GM23248 (cell line): ENCODE data around the gene EPB41L4B. TPM values are rescaled to one million over a fixed set of nuclear protein-coding genes. Genes with fewer than 3 reads are reported as not detected.

Source experiments
- DNase-seq: peaks from one replicate; pipeline ENCODE4 v3.0.0-alpha.2; 2015
- H2AFZ ChIP-seq: fragments of 200-600 bp; sonication (generic); 2 replicates; pipeline ENCODE4 v1.6.1; 2016; ENCODE audit warnings: antibody characterized with exemption
- H3F3A ChIP-seq: fragments of 200-600 bp; sonication (generic); 2 replicates; pipeline ENCODE4 v1.6.1; 2016; ENCODE audit warnings: mild to moderate bottlenecking, antibody characterized with exemption, mixed run types; ENCODE audit not compliant: insufficient read depth
- H3K27ac ChIP-seq: fragments of 200-600 bp; sonication (generic); 2 replicates; pipeline ENCODE4 v1.5.1; 2016; ENCODE audit warnings: mild to moderate bottlenecking
- H3K27me3 ChIP-seq: fragments of 200-600 bp; sonication (generic); replicated peaks from 2 replicates; pipeline ENCODE4 v1.6.1; 2016; ENCODE audit warnings: mild to moderate bottlenecking; ENCODE audit not compliant: insufficient read depth
- H3K36me3 ChIP-seq: fragments of 200-600 bp; sonication (generic); 2 replicates; pipeline ENCODE4 v1.6.1; 2016; ENCODE audit warnings: low read depth, mild to moderate bottlenecking
- H3K4me1 ChIP-seq: fragments of 200-600 bp; sonication (generic); 2 replicates; pipeline ENCODE4 v1.6.1; 2016; ENCODE audit warnings: mild to moderate bottlenecking; ENCODE audit not compliant: insufficient read depth
- H3K4me2 ChIP-seq: fragments of 200-600 bp; sonication (generic); one replicate; pipeline ENCODE4 v1.6.1; 2016; ENCODE audit warnings: mild to moderate bottlenecking; ENCODE audit not compliant: unreplicated experiment
- H3K4me3 ChIP-seq: fragments of 200-600 bp; sonication (generic); 2 replicates; pipeline ENCODE4 v1.5.1; 2016; ENCODE audit warnings: mild to moderate bottlenecking
- H3K79me2 ChIP-seq: fragments of 200-600 bp; sonication (generic); 2 replicates; pipeline ENCODE4 v1.6.1; 2016; ENCODE audit warnings: mild to moderate bottlenecking; ENCODE audit not compliant: insufficient read depth
- H3K9ac ChIP-seq: fragments of 200-600 bp; sonication (generic); 2 replicates; pipeline ENCODE4 v1.6.1; 2016; ENCODE audit warnings: mild to moderate bottlenecking
- H3K9me2 ChIP-seq: fragments of 200-600 bp; sonication (generic); 2 replicates; pipeline ENCODE4 v1.6.1; 2016; ENCODE audit warnings: mixed run types, mild to moderate bottlenecking, moderate library complexity; ENCODE audit not compliant: insufficient read depth
- H3K9me3 ChIP-seq: fragments of 200-600 bp; sonication (generic); one replicate; pipeline ENCODE4 v1.6.1; 2017; ENCODE audit warnings: low read depth
- H4K20me1 ChIP-seq: fragments of 200-600 bp; sonication (generic); 2 replicates; pipeline ENCODE4 v1.6.0; 2016; ENCODE audit not compliant: insufficient read depth
- EZH2 ChIP-seq: fragments of 200-600 bp; sonication (generic); IDR thresholded peaks from 2 replicates; pipeline ENCODE4 v1.6.1; 2018; ENCODE audit warnings: antibody characterized with exemption, mild to moderate bottlenecking; ENCODE audit not compliant: insufficient read depth, poor library complexity, severe bottlenecking
- EZH2phosphoT487 ChIP-seq: fragments of 200-600 bp; sonication (generic); IDR thresholded peaks from 2 replicates; pipeline ENCODE4 v1.6.1; 2018; ENCODE audit warnings: antibody characterized with exemption, moderate library complexity, mild to moderate bottlenecking, low read depth; ENCODE audit not compliant: insufficient read depth
- WGBS, 2 experiments: methylation state at CpG; one replicate each; pipeline ENCODE4 v1.1.6; 2015 to 2017; ENCODE audit warnings: low lambda C conversion rate in 2 of 2, low coverage in 1 of 2; ENCODE audit errors: missing lambda C conversion rate in 2 of 2; 5-methylcytosine and 5-hydroxymethylcytosine counted together
- in situ Hi-C: fragments of 300-500 bp; cut with MboI; formaldehyde crosslinking; loops from 2 replicates; pipeline ENCODE4 v1.15.0; 2020
- polyA plus RNA-seq: library from polyadenylated mRNA; unstranded; fragments of >200 nt; fragmentation: Nextera tagmentation; extraction: Ambion mirVana; gene quantifications from 2 replicates; pipeline ENCODE4 v1.2.1, GENCODE V29; 2016
- total RNA-seq: library from RNA; depleted of rRNA; stranded (reverse); fragments of >200 nt; shearing (Covaris generic); gene quantifications from 2 replicates; pipeline ENCODE4 v1.2.3, GENCODE V29; 2014

EPB41L4B gene
- total and polyA plus RNA-seq, 2 experiments from 2014 or later, result 0.33 to 0.76 TPM

GRCh38 chr9:109329638-109330258, 8.9 kb upstream of the EPB41L4B start:
- 0 out of 2 replicates have a peak overlapping the region, but pooled peaks have one; percentile 12 for H3K9ac ChIP-seq
- H3K9me2 ChIP-seq, result no peaks in the 10 kb centered on the region
- no peaks in the 10 kb centered on the region for H3F3A ChIP-seq
- H3K4me1 ChIP-seq, result peaks cover 19% of the 10 kb centered on the region
- no peaks in the 10 kb centered on the region for H3K36me3 ChIP-seq
- H2AFZ ChIP-seq, result peak overlapping the region; percentile 68
- H3K27me3 ChIP-seq, result no peaks in the 10 kb centered on the region
- H4K20me1 ChIP-seq, result no peaks in the 10 kb centered on the region
- WGBS, 2 experiments, result 66 to 72% methylated on average over 11 of the region's 11 CpGs
- no peak for TF ChIP-seq EZH2
- no peak for TF ChIP-seq EZH2phosphoT487
- H3K27ac ChIP-seq, result no peak overlapping the region
- H3K4me2 ChIP-seq, result peak overlapping the region; percentile 44
- in situ Hi-C loops, result no loop called here
- peak overlapping the region; percentile 20; the same call in 1 of the 2 replicates for H3K4me3 ChIP-seq
- no peaks in the 10 kb centered on the region for H3K9me3 ChIP-seq
- H3K79me2 ChIP-seq, result no peaks in the 10 kb centered on the region
- no peak for DNase-seq

- peaks cover 19% of the 10 kb centered on the region for H3K4me1 ChIP-seq
- no peaks in the 10 kb centered on the region for H3K79me2 ChIP-seq
- peak; percentile 88 for DNase-seq
- no peaks in the 10 kb centered on the region for H4K20me1 ChIP-seq
- no peak for TF ChIP-seq EZH2phosphoT487
- TF ChIP-seq EZH2, result no peak
- no peaks in the 10 kb centered on the region for H3K9me2 ChIP-seq
- H2AFZ ChIP-seq, result peak overlapping the region; percentile 68
- no peaks in the 10 kb centered on the region for H3K9me3 ChIP-seq
- WGBS, 2 experiments, result 23% methylated on average over 12 of the region's 12 CpGs
- no peak overlapping the region for H3K27ac ChIP-seq
- H3K4me2 ChIP-seq, result peak overlapping the region; percentile 44
- H3K9ac ChIP-seq, result 0 out of 2 replicates have a peak overlapping the region, but pooled peaks have one; percentile 12
- H3F3A ChIP-seq, result no peaks in the 10 kb centered on the region
- peak overlapping the region; percentile 20; the same call in 1 of the 2 replicates for H3K4me3 ChIP-seq
- no peaks in the 10 kb centered on the region for H3K27me3 ChIP-seq
- in situ Hi-C loops, result no loop called here
- H3K36me3 ChIP-seq, result no peaks in the 10 kb centered on the region
These were observed 8.2 kb upstream of the EPB41L4B start for GRCh38 chr9:109328978-109329637.

- Histone ChIP-seq H3F3A (no peaks in the 10 kb centered on the region), H3K4me2 (no peak overlapping the region), H2AFZ (no peak overlapping the region), H3K9me2 (no peaks in the 10 kb centered on the region), H4K20me1 (no peaks in the 10 kb centered on the region), H3K36me3 (no peaks in the 10 kb centered on the region), H3K4me1 (peaks cover 9% of the 10 kb centered on the region), H3K4me3 (no peak overlapping the region), H3K27me3 (peaks cover 17% of the 10 kb centered on the region; the same call in 1 of the 2 replicates), H3K27ac (no peak overlapping the region), H3K9ac (no peak overlapping the region), H3K79me2 (no peaks in the 10 kb centered on the region), H3K9me3 (no peaks in the 10 kb centered on the region)
- in situ Hi-C loops, result no loop called here
- TF ChIP-seq EZH2phosphoT487 (no peak), EZH2 (no peak)
- no peak for DNase-seq
These were observed 4.2 kb upstream of the EPB41L4B start for GRCh38 chr9:109325089-109325488.

DNA sequence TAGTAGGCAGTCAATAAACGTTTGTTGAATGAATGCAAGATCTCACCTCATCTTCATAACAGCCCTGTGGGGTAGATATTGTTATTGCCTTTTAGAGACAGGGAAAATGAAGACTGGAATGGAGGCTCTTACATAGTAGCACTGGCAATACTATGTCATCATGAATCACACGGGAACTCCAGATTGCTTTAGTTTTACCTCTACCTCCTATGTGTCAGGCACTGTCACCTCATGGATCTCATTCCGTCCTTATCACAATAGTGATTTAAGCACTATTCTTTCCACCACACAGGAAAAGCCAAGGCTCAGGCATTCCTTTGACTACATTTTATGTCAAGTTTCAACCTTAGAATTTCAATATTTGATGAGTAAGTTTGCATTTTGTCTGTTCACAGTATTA, 2.9 kb upstream of the EPB41L4B start:
- no peak for DNase-seq
- 0 out of 2 replicates have a peak, but pooled peaks cover 4% of the 10 kb centered on the region for H3K4me1 ChIP-seq
- H3K9me3 ChIP-seq, result no peaks in the 10 kb centered on the region
- in situ Hi-C loops, result no loop called here
- H3K4me3 ChIP-seq, result no peak overlapping the region
- H4K20me1 ChIP-seq, result no peaks in the 10 kb centered on the region
- no peaks in the 10 kb centered on the region for H3K36me3 ChIP-seq
- H3F3A ChIP-seq, result peaks cover under 1% of the 10 kb centered on the region; the same call in 1 of the 2 replicates
- H3K27ac ChIP-seq, result no peak overlapping the region
- no peak overlapping the region for H3K9ac ChIP-seq
- no peak overlapping the region for H3K4me2 ChIP-seq
- H3K9me2 ChIP-seq, result no peaks in the 10 kb centered on the region
- TF ChIP-seq EZH2 (no peak), EZH2phosphoT487 (no peak)
- no peak overlapping the region for H2AFZ ChIP-seq
- no peaks in the 10 kb centered on the region for H3K79me2 ChIP-seq
- peaks cover 17% of the 10 kb centered on the region; the same call in 1 of the 2 replicates for H3K27me3 ChIP-seq
- WGBS, 2 experiments, result 63 to 74% methylated on average over 3 of the region's 3 CpGs
